GM21515 (cell line): Measurements from ENCODE around the gene CPPED1.

ENCODE experiments used
- ATAC-seq: cut with Tn5 transposase; IDR thresholded peaks from one replicate; pipeline ENCODE4 v1.9.1; 2021; ENCODE audit not compliant: unreplicated experiment

The CPPED1 gene

DNA sequence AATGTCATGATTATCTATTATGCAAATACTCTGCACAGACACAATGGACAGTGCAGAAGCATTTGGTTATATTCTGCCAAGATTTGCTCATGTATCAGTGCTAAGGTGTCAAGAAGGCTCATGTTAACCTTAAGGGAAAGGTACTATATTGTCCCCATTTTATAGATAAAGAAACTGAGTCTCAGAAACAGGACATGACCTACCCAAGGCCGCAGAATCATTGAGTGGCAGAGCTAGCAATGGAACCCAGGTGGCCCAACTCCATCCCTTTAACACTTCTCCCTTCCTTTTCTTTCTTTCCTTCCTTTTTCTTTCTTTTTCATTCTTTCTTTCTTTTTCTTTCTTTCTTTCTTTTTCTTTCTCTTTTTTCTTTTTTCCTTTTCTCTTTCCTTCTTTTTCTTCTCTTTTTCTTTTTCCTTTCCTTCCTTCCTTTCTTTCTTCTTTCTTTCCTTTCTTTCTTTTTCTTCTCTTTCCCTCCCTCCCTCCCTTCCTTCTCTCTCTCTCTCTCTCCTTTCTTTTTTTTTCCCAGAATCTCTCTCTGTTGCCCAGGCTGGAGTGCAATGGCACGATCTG is 149.8 kb downstream of the CPPED1 start:
- no peak for ATAC-seq

DNA sequence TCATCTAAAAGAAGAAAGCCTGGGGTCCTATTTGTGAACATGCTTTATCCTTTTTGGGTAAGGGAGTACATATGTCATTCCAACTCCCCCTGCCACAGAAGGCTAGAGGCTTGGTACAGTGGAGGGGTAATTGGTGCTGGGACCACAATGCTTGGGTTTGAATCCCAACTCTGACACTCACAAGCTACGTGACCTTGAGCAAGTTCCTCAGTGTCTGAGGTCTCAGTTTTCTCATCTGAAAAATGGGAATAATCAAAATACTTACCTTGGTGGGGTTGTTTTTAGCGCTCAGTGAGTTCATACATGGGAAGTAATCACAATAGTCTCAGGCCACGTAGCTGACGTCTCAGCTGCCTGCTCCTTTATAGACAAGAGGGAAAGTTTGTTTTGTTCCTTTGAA is 150.8 kb downstream of the CPPED1 start:
- ATAC-seq = no peak

DNA sequence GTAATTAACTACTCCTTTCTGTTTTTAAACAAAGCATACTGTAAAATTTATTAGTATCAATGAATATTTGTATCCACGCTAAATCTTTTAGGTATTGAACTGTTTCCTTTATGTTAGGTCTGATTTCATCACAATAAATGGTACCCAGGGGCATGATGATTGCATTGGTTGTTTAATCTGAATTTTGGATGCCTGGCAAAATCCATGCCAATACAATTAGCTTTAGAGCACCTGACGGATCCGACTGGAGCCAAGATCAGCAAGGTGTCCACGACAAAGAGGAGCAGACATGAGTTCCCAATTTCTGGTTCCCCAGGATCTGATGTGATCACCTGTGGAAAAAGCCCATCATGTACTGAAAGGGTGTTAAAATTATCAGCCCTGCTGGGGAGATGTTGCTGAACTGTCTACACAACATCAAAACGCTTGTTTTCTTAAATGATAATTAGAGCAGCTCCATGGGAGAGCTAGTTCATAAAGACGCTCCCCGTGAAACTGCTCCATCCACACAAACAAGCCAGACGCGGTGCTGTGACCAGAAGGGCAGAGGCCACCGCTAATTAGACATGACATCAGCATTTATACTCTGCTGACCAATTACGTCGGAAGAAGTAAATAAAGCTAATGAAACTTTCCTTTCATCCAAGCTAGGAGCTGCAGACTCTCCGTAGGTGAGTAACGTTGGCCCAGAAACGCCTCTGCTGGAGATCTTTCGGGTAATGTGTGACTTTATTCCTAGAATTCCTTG is 151.7 kb downstream of the CPPED1 start:
- no peak for ATAC-seq

DNA sequence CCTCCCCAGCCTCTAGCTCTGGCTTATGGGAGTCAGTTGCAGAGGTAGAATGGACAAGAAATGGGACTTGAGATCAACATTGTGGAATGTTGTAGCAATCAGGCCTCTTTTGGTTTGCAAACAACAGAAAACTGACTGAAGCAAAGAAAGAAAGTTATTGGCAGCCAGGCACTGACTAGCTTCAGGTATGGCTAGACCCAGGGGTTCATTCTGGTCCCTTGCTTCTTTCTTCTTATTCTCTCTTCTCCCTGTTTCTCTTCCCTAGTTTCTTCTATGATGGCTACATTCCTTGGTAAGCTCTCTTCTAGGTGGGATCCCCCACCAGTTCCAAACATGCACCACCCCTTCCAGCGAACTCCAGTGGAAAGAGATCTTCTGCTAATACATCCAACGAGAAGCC is 154.3 kb downstream of the CPPED1 start:
- no peak for ATAC-seq

DNA sequence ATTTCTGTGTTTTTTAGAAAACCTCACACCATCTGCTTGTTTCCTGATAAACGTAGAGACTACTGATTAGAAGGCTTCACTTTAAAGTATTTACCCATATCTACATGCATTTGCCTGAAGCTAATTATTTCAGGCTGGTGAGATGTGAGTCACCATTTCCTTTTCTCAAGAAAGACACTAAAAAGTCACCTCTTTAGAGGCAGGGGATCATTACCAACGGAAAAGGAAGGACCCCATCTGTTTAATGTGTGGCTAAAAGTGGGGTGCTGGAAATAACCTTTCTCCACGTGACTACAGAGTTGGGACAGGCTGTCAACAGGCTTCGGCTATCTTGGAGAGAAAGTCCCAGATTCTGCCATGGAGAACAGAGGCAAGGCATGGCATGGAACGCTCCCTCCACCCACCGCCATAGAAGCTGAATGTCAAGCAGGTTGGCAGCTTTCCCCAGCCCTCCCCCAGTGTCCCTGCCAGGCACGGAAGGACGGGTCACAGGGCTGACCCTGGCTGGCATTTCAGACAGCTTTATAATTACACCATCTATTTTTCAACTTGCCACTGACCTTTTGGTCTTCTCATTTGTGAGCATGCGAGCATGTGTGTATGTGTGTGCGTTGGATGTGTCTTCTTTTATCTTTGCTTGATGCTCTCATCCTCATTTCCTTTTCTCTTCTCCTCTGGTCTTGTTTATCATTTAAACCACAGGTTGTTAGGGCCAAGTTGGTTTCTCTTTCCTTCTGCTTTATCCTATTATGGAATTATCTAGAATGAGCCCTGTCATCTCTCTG is 157.0 kb downstream of the CPPED1 start:
- no peak for ATAC-seq

GRCh38 chr16:12646098-12646489 is 157.6 kb downstream of the CPPED1 start:
- no peak for ATAC-seq

DNA sequence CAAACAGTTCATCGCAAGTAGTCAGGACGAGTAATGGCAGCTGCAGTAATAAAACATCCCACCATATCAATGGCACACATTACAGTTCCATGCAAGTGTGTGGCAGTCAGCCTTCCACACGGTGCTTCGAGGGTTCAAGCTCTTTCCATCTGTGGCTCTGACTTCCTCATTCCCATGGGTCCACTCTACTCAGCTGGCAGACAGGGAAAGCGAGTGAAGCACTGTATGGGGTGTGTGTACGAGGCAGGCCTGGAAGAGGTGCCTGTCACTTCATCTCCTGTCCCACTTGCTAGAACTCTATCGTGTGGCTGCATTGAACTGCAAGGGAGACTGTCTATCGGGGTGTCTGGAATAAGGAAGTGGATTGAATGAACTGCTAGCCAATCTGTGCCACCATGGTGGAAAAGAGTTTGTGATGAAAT is 160.6 kb downstream of the CPPED1 start:
- ATAC-seq = no peak

- ATAC-seq = no peak
Measured at GRCh38 chr16:12639044-12639443, 164.6 kb downstream of the CPPED1 start.

- ATAC-seq = no peak
Measured at GRCh38 chr16:12637002-12637401, 166.7 kb downstream of the CPPED1 start.

GRCh38 chr16:12629271-12629670 is 174.4 kb downstream of the CPPED1 start:
- ATAC-seq = no peak

GRCh38 chr16:12628536-12628935 is 175.2 kb downstream of the CPPED1 start:
- no peak for ATAC-seq

GRCh38 chr16:12627394-12627793 is 176.3 kb downstream of the CPPED1 start:
- ATAC-seq = no peak

- ATAC-seq = no peak
Measured at GRCh38 chr16:12626411-12626810, 177.3 kb downstream of the CPPED1 start.

DNA sequence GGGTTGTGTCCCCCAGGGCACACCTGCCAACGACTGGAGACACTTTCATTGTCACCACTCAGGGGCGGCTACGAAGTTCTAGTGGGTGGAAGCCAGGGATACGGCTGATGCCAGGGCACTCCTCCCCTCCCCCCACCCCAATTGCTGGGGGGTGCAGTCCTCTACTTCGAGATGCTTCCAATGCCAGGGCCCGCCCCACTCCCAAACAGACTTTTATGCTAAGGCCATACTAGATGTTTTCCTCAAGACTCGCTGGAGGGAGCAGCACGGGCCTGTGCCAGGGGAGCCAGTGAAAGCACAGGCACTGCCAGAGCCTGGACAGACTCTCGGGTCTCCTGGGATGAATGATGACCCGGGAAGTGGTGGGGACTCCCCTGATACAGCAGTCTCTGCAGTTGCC is 178.0 kb downstream of the CPPED1 start:
- ATAC-seq = no peak

GRCh38 chr16:12625068-12625467 is 178.6 kb downstream of the CPPED1 start:
- no peak for ATAC-seq

DNA sequence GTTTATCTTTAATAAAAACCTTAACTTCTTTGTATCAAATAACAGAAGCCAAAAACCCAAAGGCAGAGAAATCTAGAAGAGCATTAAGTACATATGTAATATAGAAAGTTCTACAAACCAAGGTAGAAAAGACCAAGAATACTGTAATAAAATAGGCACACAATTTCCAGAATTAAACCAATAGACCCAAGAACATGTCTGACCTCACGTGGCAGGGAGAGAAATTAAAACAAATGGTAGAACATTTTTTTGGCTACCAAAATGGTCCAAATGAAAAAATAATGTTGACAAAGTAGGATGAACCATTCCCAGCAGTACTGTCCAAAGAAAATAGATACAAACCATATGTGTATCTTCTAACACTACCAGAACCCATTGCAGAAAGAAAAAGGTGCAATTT is 183.5 kb downstream of the CPPED1 start:
- no peak for ATAC-seq

GRCh38 chr16:12618515-12618914 is 185.2 kb downstream of the CPPED1 start:
- no peak for ATAC-seq

GRCh38 chr16:12617401-12617819 is 186.3 kb downstream of the CPPED1 start:
- no peak for ATAC-seq

DNA sequence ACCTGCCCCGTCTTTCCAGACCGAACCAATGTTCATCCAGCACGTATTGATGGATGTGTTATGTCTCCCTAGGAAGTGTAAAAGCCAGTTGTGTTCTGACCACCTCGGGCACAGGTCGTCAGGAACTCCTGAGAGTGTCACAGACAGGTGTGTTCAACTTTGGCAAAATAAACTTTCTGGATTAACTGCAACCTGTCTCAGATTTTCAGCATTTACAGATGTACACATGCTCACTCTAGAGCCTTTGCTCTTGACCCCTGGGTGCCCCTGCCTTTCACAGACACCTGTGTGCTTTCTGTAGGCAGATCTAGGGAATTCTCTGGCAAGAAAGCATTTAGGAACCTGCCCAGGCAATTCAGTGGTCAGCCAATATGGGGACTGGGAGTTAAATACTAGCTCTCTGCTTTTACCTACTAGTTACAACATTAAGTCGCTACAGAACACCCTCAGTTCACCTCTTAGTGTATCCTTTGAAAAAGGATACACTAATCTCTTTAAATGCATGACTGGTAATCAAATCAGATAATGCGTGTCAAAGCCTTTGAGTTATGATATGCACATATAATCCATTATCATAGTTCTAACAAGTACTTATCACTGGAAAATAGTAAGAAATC is 188.9 kb downstream of the CPPED1 start:
- ATAC-seq = no peak

DNA sequence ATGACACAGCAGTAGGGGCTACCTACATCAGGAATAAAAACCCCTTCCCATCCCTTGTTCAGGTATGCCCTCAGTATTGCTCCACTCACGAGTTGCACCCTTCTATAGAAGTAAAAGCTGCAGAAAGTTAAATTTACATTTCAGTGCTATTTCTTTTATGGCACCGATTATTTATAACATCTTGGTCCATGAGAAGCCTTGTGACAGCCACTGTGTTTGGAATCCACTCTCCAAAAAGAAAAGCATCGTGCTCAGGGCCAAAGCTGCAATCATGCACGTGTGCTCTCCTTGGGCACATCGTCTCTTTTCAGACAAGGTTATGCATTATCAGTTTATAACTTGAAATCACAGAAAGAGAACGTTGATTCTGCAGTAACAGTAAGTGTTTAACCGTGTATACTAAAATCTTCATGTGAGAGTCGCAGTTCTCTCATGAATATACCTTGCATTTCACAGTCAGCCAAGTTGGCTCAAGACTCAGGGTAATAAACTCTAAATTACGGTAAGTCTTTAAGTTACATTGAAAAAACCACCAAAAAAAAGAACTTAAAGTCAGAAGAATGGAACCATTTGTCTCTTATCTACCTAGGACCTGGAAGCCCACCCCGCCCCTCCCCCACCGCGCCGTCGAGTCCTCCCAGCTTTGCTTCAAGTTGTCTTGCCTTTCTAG is 189.6 kb downstream of the CPPED1 start:
- no peak for ATAC-seq
